HG03095 (cell line): ENCODE measurements around the gene KLHL3.
"Not testable (repeated sequence)": the region's sequence is repeated elsewhere in the genome, so short reads cannot be mapped to it uniquely, and the experiment has no call there.

Experiments
- ATAC-seq: cut with Tn5 transposase; IDR thresholded peaks from one replicate; pipeline ENCODE4 v1.9.1; 2021; ENCODE audit warnings: moderate library complexity; ENCODE audit not compliant: unreplicated experiment

The KLHL3 gene, protein sequence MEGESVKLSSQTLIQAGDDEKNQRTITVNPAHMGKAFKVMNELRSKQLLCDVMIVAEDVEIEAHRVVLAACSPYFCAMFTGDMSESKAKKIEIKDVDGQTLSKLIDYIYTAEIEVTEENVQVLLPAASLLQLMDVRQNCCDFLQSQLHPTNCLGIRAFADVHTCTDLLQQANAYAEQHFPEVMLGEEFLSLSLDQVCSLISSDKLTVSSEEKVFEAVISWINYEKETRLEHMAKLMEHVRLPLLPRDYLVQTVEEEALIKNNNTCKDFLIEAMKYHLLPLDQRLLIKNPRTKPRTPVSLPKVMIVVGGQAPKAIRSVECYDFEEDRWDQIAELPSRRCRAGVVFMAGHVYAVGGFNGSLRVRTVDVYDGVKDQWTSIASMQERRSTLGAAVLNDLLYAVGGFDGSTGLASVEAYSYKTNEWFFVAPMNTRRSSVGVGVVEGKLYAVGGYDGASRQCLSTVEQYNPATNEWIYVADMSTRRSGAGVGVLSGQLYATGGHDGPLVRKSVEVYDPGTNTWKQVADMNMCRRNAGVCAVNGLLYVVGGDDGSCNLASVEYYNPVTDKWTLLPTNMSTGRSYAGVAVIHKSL

GRCh38 chr5:137735555-137736284, at the start of gene KLHL3:
TSS of gene KLHL3 (minus strand) at chr5:137736089. CDS start at chr5:137735646, 443 bp downstream.
- ATAC-seq, result peak; percentile 51

DNA sequence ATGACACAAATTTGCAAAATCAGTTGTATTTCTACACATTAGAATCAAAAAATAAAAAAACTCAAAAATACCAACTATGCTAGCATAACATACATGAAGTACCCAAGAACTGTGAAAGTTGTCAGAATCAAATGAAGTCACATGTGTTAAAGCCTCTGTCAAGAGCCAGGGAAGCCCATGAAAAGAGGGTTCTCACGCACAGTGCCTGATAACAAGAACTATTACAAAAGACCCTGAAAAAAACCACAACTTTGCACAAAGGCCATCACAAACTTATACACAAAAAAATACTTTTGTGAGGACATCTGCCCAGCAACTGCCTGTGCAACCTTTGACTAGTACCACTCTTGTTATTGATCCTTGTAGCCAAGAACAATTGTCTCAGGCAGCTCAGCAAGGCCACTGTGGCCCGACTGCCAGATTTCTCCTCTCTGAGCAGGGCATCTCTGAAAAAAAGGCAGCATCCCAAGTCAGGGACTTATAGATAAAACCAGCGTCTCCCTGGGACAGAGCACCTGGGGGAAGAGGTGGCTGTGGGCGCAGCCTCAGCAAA, 47.2 kb upstream of the KLHL3 start:
- ATAC-seq, result no peak

DNA sequence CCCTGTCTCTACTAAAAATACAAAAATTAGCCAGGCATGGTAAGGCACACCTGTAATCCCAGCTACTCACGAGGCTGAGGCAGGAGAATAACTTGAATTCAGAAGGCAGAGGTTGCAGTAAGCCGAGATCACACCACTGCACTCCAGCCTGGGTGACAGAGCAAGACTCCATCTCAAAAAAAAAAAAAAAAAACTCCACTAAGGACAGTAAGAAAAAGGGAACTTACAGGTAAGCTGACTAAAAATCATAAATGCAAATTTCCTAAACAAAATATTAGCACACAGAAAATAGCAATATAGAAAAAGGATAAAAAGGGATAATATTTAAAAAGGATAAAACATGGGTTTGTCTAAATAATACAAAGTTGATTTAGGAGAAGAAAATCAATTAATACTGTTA, 46.2 kb upstream of the KLHL3 start:
- ATAC-seq, result no peak

DNA sequence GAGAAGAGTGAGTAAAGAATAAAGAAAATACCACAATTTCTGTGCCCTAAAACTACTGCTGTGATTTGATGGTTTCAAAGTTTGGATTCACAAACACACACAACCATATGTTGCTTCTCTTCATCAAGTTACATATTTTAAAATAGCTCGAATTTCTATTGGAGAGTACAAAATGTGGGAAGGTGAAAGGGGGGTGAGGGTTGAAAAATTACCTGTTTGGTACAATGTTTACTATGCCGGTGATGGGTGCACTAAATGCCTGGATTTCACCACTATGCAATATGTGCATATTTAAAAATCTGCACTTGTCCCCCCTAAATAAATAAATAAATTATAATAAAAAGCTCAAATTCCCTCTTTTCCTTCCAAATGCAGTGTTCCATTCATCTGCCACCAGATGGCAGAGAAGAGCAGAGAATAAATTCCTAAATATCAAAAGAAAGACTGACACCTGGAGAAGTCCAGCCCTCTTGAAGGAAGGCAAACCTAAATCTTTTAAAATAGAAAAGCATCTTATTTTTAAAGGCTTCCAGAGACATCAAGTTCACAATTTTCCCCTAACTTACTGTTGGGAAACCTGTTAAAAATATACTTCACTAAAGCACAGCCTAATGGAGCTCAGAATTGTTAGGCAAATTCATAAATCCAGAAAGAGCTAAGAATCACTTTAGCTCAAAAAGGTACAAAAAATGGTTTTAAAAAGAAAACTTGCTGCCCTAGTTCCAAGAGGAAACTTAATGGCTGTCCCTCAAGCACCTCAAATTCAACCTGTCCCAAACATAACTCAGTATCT, 43.1 kb upstream of the KLHL3 start:
- ATAC-seq, result no peak

DNA sequence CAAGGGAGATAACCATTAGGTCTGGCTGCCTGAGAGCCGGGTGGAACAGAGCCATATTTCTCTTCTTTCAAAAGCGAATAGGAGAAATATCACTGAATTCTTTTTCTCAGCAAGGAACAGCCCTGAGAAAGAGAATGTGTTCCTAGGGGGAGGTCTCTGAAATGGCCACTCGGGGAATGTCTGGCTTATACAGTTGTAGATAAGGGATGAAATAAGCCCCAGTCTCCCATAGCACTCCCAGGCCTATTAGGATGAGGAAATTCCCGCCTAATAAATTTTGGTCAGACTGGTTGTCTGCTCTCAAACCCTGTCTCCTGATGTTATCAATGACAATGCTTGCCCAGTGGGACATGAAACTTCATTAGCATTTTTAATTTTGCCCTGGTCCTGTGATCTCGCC, 32.0 kb upstream of the KLHL3 start:
- not testable (repeated sequence) for ATAC-seq

DNA sequence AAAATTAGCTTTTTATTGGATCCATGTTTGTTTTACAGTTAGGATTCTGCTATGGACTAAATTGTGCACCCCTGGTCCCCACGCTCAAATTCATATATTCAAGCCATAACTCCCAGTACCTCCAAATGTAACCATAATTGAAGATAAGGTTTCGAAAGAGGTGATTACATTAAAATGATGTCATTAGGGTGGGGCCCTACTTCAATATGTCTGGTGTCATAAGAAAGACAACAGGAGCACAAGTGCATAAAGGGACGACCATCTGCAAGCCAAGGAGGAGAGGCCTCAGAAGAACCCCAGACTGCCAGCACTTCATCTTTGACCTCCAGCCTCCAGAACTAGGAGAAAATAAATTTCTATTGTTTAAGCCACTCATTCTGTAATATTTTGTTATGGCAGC, 25.7 kb upstream of the KLHL3 start:
- ATAC-seq, result no peak

DNA sequence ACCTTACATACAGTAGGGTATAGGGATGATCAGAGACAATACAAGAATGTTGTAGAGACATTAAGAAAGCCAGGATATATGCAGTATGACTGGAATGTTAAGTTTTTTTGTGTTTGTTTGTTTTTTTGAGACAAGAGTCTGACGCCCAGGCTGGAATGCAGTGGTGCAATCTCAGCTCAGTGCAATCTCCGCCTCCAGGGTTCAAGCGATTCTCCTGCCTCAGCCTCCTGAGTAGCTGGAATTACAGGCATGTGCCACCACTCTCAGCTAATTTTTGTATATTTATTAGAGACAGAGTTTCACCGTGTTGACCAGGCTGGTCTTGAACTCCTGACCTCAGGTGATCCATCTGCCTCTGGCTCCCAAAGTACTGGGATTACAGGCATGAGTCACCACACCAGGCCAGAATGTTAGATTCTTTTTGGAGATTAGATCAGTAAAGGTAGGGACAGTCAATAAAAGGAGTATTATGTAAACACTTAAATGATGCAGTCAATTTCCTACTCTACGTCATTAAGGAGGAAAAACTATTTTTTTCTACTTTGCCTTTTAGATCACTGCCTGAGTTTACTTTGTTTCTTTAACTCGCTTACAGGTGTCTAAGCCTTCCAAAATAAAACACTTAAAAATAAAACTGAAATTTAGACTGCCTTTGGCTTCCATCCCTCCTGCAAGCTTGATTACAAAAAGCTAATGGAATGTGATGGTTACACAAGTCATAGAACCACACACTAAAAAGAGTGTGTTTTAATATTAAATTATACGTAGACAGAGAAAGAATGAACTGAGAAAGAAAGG, 25.0 kb upstream of the KLHL3 start:
- ATAC-seq, result no peak

GRCh38 chr5:137760294-137760693, 24.4 kb upstream of the KLHL3 start:
- ATAC-seq, result no peak

DNA sequence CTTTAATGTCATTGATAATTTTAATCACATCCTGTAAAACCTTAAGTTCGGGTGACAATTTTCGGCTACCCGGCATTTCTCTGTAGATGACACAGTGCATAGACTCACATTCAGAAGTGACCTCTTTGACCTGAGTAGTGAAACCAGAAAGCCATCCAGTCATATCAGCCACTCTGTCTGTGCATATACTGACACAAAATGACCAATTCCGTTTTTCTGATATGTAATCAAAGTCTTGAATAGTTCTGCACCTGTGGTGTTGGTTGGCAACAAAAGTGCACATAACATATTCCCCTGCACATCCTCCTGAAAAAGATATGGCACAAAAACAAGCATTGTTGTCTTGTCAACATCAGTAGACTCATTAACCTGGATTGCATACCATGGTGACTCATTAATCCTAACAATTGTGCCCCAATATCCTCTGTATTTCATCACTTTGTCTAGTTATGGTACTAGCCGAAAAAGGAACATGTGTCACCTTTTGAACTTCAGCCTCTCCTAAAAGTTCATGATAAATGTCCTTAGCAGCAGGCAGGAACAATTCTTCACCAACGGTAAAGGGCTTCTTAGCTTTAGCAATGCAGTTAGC, 22.9 kb upstream of the KLHL3 start:
- ATAC-seq, result peak; percentile 41

DNA sequence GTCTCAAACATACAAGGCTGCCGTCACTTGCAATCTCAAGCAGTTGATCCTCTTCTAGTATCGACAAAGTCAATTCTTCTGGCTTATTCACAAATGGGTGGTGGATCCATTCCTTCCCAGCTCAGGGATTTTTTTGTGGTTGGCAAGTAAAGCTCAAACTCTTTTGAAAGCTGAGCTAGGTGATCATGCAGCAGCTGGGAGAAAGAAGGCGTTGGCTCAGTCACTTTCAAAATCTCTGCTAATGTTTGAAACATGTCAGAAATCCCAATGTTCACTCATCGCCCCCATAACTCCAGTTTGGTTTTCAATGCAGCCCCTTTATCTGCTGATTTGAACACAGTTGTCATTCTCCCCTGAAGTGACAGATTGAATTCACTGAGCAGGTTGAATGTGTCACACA, 22.2 kb upstream of the KLHL3 start:
- no peak for ATAC-seq

DNA sequence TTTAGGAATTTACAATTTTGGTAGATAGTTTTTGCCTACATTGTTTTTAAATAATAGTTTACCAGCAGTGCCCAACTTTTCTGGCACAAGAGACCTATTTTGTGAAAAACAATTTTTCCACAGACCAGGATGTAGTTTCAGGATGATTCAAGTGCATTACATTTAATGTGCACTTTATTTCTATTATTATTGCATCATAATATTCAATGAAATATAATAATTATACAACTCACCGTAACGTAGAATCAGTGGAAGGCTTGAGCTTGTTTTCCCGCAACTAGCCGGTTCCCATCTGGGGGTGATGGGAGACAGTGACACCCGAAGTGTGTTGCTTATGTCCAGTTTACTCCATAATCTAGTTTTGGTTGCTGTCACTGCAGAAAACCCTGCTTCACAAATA, 21.7 kb upstream of the KLHL3 start:
- no peak for ATAC-seq

DNA sequence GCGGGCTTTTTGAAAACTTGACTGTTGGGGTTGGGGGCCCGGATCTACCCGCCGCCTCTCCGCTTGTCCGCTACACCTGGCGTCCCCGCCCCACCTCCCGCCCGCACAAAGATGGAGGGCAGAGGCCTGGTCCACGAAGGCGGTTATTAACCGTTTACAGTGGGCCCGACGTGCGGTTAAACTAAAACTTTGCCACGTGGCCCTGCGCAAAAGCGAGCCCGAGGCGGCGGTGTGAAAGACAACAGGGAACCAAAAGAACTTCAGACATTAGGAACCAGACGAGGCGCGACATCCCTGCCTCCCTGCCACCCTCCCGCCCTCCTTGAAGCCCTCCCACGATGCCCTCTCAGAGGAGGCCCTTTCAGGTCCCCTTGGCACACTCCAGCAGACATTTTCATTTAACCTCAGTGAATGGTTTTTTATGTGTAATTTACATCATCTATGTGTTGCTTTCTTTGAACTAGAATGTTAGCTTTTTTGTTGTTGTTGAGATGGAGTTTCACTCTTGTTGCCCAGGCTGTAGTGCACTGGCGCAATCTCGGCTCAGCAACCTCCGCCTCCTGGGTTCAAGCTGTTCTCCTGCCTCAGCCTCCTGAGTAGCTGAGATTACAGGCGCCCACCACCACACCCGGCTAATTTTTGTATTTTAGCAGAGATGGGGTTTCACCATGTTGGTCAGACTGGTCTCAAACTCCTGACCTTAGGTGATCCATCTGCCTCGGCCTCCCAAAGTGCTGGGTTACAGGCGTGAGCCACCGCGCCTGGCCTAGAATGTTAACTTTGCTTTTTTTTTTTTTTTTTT, 19.3 kb upstream of the KLHL3 start:
- ATAC-seq, result peak; percentile 12

GRCh38 chr5:137754188-137754960, 18.5 kb upstream of the KLHL3 start, which contains the start of gene HNRNPA0:
TSS of gene HNRNPA0 (minus strand) at chr5:137754363. CDS start at chr5:137754066, 297 bp downstream.
- peak; percentile 68 for ATAC-seq

GRCh38 chr5:137753691-137754187, 17.9 kb upstream of the KLHL3 start:
- ATAC-seq, result peak; percentile 5

GRCh38 chr5:137752905-137753690, 17.2 kb upstream of the KLHL3 start:
- no peak for ATAC-seq

DNA sequence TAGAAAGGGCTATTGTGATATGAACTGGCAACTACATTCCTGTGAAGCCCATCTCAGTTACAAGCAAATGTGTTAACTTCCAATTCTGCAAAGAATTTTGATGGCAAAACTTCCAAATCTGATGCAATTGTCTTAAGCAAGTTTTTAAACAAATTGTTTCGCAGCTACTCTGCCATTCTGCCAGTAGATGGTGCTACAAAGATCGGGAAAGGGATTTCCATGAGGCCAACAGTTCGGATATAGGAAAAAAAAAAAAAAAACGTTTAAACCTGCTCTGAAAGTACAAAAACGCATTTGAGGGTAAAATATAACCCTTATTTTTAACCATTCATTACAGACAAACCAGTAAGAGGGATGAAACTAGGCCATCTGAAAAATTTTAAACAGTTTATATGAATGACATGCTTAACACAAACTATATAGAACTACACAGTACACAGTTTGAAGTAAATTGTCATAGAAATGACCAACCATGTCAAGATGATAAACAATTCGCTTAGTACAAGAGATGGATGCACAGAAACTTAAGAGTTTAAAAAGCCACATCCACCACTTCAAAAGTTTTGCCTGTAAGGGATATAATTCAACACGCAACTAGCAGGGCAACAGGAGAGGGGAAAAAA, 16.1 kb upstream of the KLHL3 start:
- ATAC-seq, result no peak
